ENCODE data around the gene ACYP2.

DNA sequence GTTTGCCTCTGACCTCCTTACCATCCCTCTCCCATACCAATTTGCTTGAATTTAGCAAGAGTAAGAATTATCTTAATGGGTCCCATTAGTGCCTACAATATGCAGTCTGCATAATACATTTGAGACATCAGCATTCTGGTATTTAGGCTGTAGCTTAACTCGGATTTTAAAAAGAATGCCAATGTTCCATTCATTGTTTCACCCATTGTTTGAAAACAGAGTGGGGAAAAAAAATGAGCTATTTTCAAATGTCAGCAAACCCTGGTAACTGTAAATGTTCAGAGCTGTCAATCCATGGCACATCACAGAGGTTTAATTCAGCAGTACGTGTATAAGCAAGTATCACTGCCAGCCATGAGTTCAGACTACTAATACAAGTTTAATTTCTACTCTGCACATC lies 202.6 kb downstream of the ACYP2 start:
- TF ChIP-seq CTCF (conservative IDR thresholded peaks at IDR 0.05): no peak
- no peak for TF ChIP-seq ZFX (IDR thresholded peaks at IDR 0.05)

Measured in C4-2B (cell line).